K562 (cell line): ENCODE results near the gene PCBD2. TPM values are rescaled to one million over a fixed set of nuclear protein-coding genes. Genes with fewer than 3 reads are reported as not detected.

Experiments used
- ATAC-seq: fragments of 200-7000 bp; cut with Tn5 transposase; 3 replicates; pipeline ENCODE4 v1.9.1; 2020; ENCODE audit warnings: moderate library complexity
- BruUV-seq: library from RNA; stranded (reverse); fragments of 400-500 nt; replicated peaks from 2 replicates; lab custom pipeline; 2021; lab: Mats Ljungman, UMichigan
- CTCF ChIA-PET: fragments of 300-600 bp; formaldehyde crosslinking; extraction: SDS; loops from one replicate; lab custom pipeline; 2021; ENCODE audit warnings: low intra/inter-chr PET ratio; lab: Yijun Ruan, JAX
- POLR2A ChIA-PET: fragments of 300-600, 350-650 bp; sonication (Branson Sonifier 250); formaldehyde crosslinking; extraction: SDS; loops from one replicate; lab custom pipeline; 2021; ENCODE audit warnings: antibody characterized with exemption, inconsistent platforms; lab: Yijun Ruan, JAX
- DNase-seq, 4 experiments: peaks; one replicate each; pipeline versions ENCODE4 v3.0.0 to v3.0.0-alpha.2; 2011 to 2018; ENCODE audit warnings: low spot score in 3 of 4, mixed read lengths in 3 of 4; ENCODE audit errors: extremely low read depth in 1 of 4
- FAIRE-seq: peaks from 2 replicates; lab custom pipeline; 2011; peaks lifted over from hg19 to GRCh38; lab: Jason Lieb, UNC
- H2AFZ ChIP-seq: 2 replicates; pipeline ENCODE4 v1.6.0; 2011; ENCODE audit warnings: low read depth, low read length, control low read depth, inconsistent platforms
- H3K27ac ChIP-seq: fragments of 200-600 bp; 3 replicates; pipeline ENCODE4 v1.8.0; 2011; ENCODE audit warnings: low read depth, mild to moderate bottlenecking, control low read depth, inconsistent platforms, low read length, moderate library complexity, mixed read lengths; ENCODE audit errors: extremely low read depth
- H3K27me3 ChIP-seq, 2 experiments: fragments of 300-600 bp in 1 of 2; 2 replicates in 1 of 2; 3 replicates in 1 of 2; pipeline versions ENCODE4 v1.6.0 to v1.8.0; 2011; ENCODE audit warnings: inconsistent platforms in 2 of 2, low read length in 2 of 2, mild to moderate bottlenecking in 1 of 2, mixed read lengths in 1 of 2, moderate library complexity in 1 of 2; ENCODE audit not compliant: control insufficient read depth in 2 of 2, insufficient read depth in 2 of 2
- H3K36me3 ChIP-seq: fragments of 300-600 bp; 3 replicates; pipeline ENCODE4 v1.8.0; 2011; ENCODE audit warnings: mild to moderate bottlenecking, low read length, inconsistent platforms; ENCODE audit not compliant: control insufficient read depth, insufficient read depth
- H3K4me1 ChIP-seq, 2 experiments: fragments of 200-600 bp in 1 of 2; replicated peaks in 1 of 2; 2 replicates in 1 of 2; 3 replicates in 1 of 2; pipeline versions ENCODE4 v1.5.1 to v1.8.0; 2011; ENCODE audit warnings: inconsistent platforms in 2 of 2, low read length in 2 of 2, mild to moderate bottlenecking in 1 of 2, mixed read lengths in 1 of 2, moderate library complexity in 1 of 2; ENCODE audit not compliant: control insufficient read depth in 2 of 2, insufficient read depth in 2 of 2
- H3K4me2 ChIP-seq: 2 replicates; pipeline ENCODE4 v1.6.1; 2011; ENCODE audit warnings: low read length, control low read depth, inconsistent platforms, mixed read lengths; ENCODE audit not compliant: insufficient read depth
- H3K4me3 ChIP-seq: fragments of 200-600 bp; sonication (generic), shearing (Covaris generic); 2 replicates; pipeline ENCODE4 v1.5.1; 2016; ENCODE audit warnings: control low read depth, inconsistent platforms
- H3K79me2 ChIP-seq: fragments of 200-600 bp; 3 replicates; pipeline ENCODE4 v1.8.0; 2011; ENCODE audit warnings: low read length, inconsistent platforms; ENCODE audit not compliant: control insufficient read depth, insufficient read depth
- H3K9ac ChIP-seq, 2 experiments: 2 replicates each; pipeline versions ENCODE4 v1.6.0 to v1.6.1; 2011; ENCODE audit warnings: low read depth in 2 of 2, low read length in 2 of 2, control low read depth in 1 of 2, inconsistent platforms in 1 of 2, mild to moderate bottlenecking in 1 of 2, mixed read lengths in 1 of 2; ENCODE audit not compliant: insufficient read depth in 1 of 2
- H3K9me1 ChIP-seq: one replicate; pipeline ENCODE4 v1.6.0; 2011; ENCODE audit warnings: inconsistent platforms, mild to moderate bottlenecking, low read length, moderate library complexity; ENCODE audit not compliant: control insufficient read depth, insufficient read depth
- H3K9me3 ChIP-seq: replicated peaks from 2 replicates; pipeline ENCODE4 v1.5.1; 2011; ENCODE audit warnings: low read depth, low read length, inconsistent platforms; ENCODE audit not compliant: control insufficient read depth, insufficient read depth
- H4K20me1 ChIP-seq: replicated peaks from 2 replicates; pipeline ENCODE4 v1.6.1; 2011; ENCODE audit warnings: low read length, inconsistent platforms, mixed read lengths; ENCODE audit not compliant: control insufficient read depth, insufficient read depth
- CTCF ChIP-seq, 3 experiments: IDR thresholded peaks in 2 of 3; conservative IDR thresholded peaks in 1 of 3; 2 replicates each; pipeline ENCODE4 v1.5.1; 2011 to 2012; ENCODE audit warnings: low read length in 3 of 3, mild to moderate bottlenecking in 3 of 3, control low read depth in 2 of 3, improper control_type of control experiment in 1 of 3, inconsistent platforms in 1 of 3, low read depth in 1 of 3, mixed read lengths in 1 of 3, moderate library complexity in 1 of 3; ENCODE audit not compliant: insufficient read depth in 2 of 3
- GABPA ChIP-seq: fragments of 200-800 bp; sonication (Bioruptor generic); conservative IDR thresholded peaks from 2 replicates; pipeline ENCODE4 v1.6.1; 2016; ENCODE audit warnings: low read depth, missing genetic modification characterization, missing compliant biosample characterization
- HMGXB4 ChIP-seq: sonication (generic); formaldehyde crosslinking; IDR thresholded peaks from 2 replicates; pipeline ENCODE4 v1.8.1; 2023; ENCODE audit warnings: mild to moderate bottlenecking, missing genetic modification reagents
- KLF6 ChIP-seq: fragments of 250-450 bp; sonication (Bioruptor Pico); IDR thresholded peaks from 2 replicates; pipeline ENCODE4 v1.4.0; 2020; ENCODE audit warnings: mild to moderate bottlenecking, moderate library complexity, borderline replicate concordance
- MTF1 ChIP-seq: fragments of 250-450 bp; sonication (Bioruptor Pico); IDR thresholded peaks from 2 replicates; pipeline ENCODE4 v1.9.0; 2021; ENCODE audit warnings: moderate library complexity, mild to moderate bottlenecking, inconsistent platforms, borderline replicate concordance
- SMARCC2 ChIP-seq: fragments of 450-650 bp; IDR thresholded peaks from 2 replicates; pipeline ENCODE4 v1.6.1; 2017; ENCODE audit warnings: antibody characterized with exemption, moderate library complexity, mild to moderate bottlenecking, low read depth
- SP2 ChIP-seq: IDR thresholded peaks from 2 replicates; pipeline ENCODE4 v1.6.1; 2011; ENCODE audit warnings: mild to moderate bottlenecking, low read depth, low read length, moderate library complexity; ENCODE audit not compliant: poor library complexity, severe bottlenecking; ENCODE audit errors: extremely low read depth
- TEAD2 ChIP-seq: fragments of 450-650 bp; IDR thresholded peaks from 2 replicates; pipeline ENCODE4 v1.6.1; 2016; ENCODE audit warnings: missing genetic modification characterization, control low read depth, missing compliant biosample characterization
- VEZF1 ChIP-seq: fragments of 200-800 bp; sonication (Bioruptor generic); IDR thresholded peaks from 2 replicates; pipeline ENCODE4 v1.6.1; 2017; ENCODE audit warnings: missing genetic modification characterization, missing compliant biosample characterization
- ZFX ChIP-seq: sonication (generic); formaldehyde crosslinking; IDR thresholded peaks from 2 replicates; pipeline ENCODE4 v1.8.0; 2022; ENCODE audit warnings: mild to moderate bottlenecking, missing genetic modification reagents, moderate library complexity
- ZNF408 ChIP-seq: fragments of 250-450 bp; sonication (Bioruptor Pico); IDR thresholded peaks from 2 replicates; pipeline ENCODE4 v1.4.0; 2020; ENCODE audit warnings: low read depth, mild to moderate bottlenecking, moderate library complexity
- whole genome bisulfite sequencing: fragments of 100-300 bp; shearing (Covaris generic); methylation state at CpG from one replicate; pipeline ENCODE4 v1.1.6; 2016; ENCODE audit warnings: low coverage, mixed read lengths; ENCODE audit not compliant: insufficient coverage; ENCODE audit errors: missing lambda C conversion rate; 5-methylcytosine and 5-hydroxymethylcytosine counted together
- in situ Hi-C: fragments of 300-500 bp; cut with MboI; formaldehyde crosslinking; loops from 4 replicates; pipeline ENCODE4 v1.15.0; 2018; ENCODE audit warnings: inconsistent platforms, mixed read lengths
- intact Hi-C: fragments of 100-400 bp; cut with micrococcal nuclease; formaldehyde crosslinking; loops from 2 replicates; pipeline ENCODE4 v1.14.2; 2022
- polyA plus RNA-seq, 8 experiments: library from polyadenylated mRNA; depleted of rRNA in 4 of 8; stranded (reverse) in 5 of 8; unstranded in 3 of 8; fragments of >200 nt; fragmentation: Nextera tagmentation in 2 of 8; fragmentation: Illumina TruSeq in 1 of 8; extraction: Ambion mirVana in 2 of 8; extraction: Trizol in 1 of 8; gene quantifications; 2 replicates each; pipeline versions ENCODE4 v1.2.1 to v1.2.3, GENCODE V29; 2011 to 2014; ENCODE audit warnings: inconsistent platforms in 1 of 8, missing spikeins in 1 of 8
- total RNA-seq, 7 experiments: library from RNA; depleted of rRNA in 6 of 7; stranded (reverse); fragments of >200 nt in 6 of 7; fragmentation: Illumina TruSeq in 2 of 7; extraction: Trizol in 2 of 7; gene quantifications; 2 replicates each; pipeline versions ENCODE4 v1.2.1 to v1.2.3, GENCODE V29; 2011 to 2021; ENCODE audit warnings: low replicate concordance in 1 of 7

PCBD2 gene
- total and polyA plus RNA-seq, 9 of the 15 experiments (the other 6 are each of a cell fraction or from before 2014, with no cell fraction given), result 5.2 to 13.8 (median 7.8) TPM

- H3K4me1 ChIP-seq, result no peaks in the 10 kb centered on the region
- no TSS peak for BruUV-seq
- ATAC-seq (no peak), DNase-seq (no peak), FAIRE-seq (no peak)
- no peak for TF ChIP-seq ZFX (CRISPR knock-in tag)
- no peak for TF ChIP-seq KLF6 (CRISPR knock-in tag)
- no peak for TF ChIP-seq MTF1 (CRISPR knock-in tag)
- TF ChIP-seq HMGXB4 (CRISPR knock-in tag), result no peak
- no peak for TF ChIP-seq VEZF1 (CRISPR knock-in tag)
- no peak for TF ChIP-seq TEAD2 (tag)
- TF ChIP-seq GABPA (tag), result no peak
- TF ChIP-seq CTCF (IDR thresholded peaks at IDR 0.05 in 2 of 3, conservative IDR thresholded peaks at IDR 0.05 in 1 of 3; ENCODE audit: insufficient read depth in 2 of 3, low read depth in 1 of 3, low read length in 3 of 3), result no peak
- TF ChIP-seq SMARCC2, result no peak
- no peak for TF ChIP-seq ZNF408
- TF ChIP-seq SP2, result no peak
- H4K20me1 ChIP-seq, result no peaks in the 10 kb centered on the region
- no peak overlapping the region for H3K27ac ChIP-seq
- WGBS, result 80% methylated on average over 4 of the region's 4 CpGs
- ChIA-PET POLR2A (interaction anchor here (1.2 kb wide), 1 partner anchor 9 kb away, joined by 4 read pairs; no protein-coding TSS in a partner anchor), CTCF (no interaction called here)
- no peak overlapping the region for H3K4me2 ChIP-seq
- H3K9me3 ChIP-seq, result peaks cover 2% of the 10 kb centered on the region; the same call in 1 of the 2 replicates
- intact Hi-C loops, result no loop called here
- H2AFZ ChIP-seq, result no peak overlapping the region
- no peaks in the 10 kb centered on the region for H3K79me2 ChIP-seq
- no peaks in the 10 kb centered on the region for H3K27me3 ChIP-seq
- no peak overlapping the region for H3K4me3 ChIP-seq
- no peaks in the 10 kb centered on the region for H3K9me1 ChIP-seq
- H3K36me3 ChIP-seq, result peaks cover 15% of the 10 kb centered on the region
- in situ Hi-C loops, result no loop called here
- no peak overlapping the region for H3K9ac ChIP-seq
These were observed 53.1 kb downstream of the PCBD2 start for GRCh38 chr5:134957920-134958608.
